ENCODE measurements around the gene SLC6A6.

DNA sequence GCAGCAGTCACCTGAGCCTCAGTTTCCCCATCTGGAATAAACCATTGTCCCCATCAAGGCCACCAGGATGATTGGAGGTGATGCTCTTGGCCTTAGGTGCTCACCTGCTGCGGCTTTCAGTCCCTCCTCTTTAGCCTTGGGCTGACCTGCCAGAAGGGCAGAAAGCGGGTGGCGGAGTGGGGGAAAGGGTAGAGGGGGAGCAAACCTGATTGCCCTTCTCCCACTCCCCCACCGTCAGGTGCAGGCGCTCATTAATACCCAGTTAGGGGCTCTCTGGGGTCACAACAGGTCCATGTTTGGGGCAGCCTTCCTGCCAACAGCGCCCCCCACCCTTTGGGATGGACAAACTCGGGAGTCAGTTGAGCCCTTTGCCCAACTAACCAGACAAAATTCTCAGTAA is 87.2 kb downstream of the SLC6A6 start:
- TF ChIP-seq GATA2 (IDR thresholded peaks at IDR 0.05; ENCODE audit: low read depth, low read length) (no peak), GATA3 (IDR thresholded peaks at IDR 0.05; ENCODE audit: low read depth, low read length) (no peak)

Data from SH-SY5Y (cell line).